Glutamatergic neuron (in vitro differentiated cells): ENCODE measurements around the gene SMG9. TPM values are rescaled to one million over a fixed set of nuclear protein-coding genes. Genes with fewer than 3 reads are reported as not detected.

Source experiments
- DNase-seq: peaks from one replicate; pipeline ENCODE4 v3.0.0; 2022
- H3K27ac Mint-ChIP-seq: one replicate; pipeline ENCODE4 v1.8.0; 2020; ENCODE audit warnings: mild to moderate bottlenecking, mixed read lengths, inconsistent platforms; ENCODE audit not compliant: unreplicated experiment
- H3K27me3 Mint-ChIP-seq: one replicate; pipeline ENCODE4 v1.8.0; 2020; ENCODE audit warnings: mild to moderate bottlenecking, moderate library complexity, mixed read lengths, inconsistent platforms; ENCODE audit not compliant: unreplicated experiment
- H3K36me3 Mint-ChIP-seq: one replicate; pipeline ENCODE4 v1.8.0; 2020; ENCODE audit warnings: mild to moderate bottlenecking, mixed read lengths, inconsistent platforms; ENCODE audit not compliant: unreplicated experiment
- H3K4me1 Mint-ChIP-seq: one replicate; pipeline ENCODE4 v1.8.0; 2020; ENCODE audit warnings: mild to moderate bottlenecking, low read depth, mixed read lengths, inconsistent platforms; ENCODE audit not compliant: unreplicated experiment
- H3K4me3 Mint-ChIP-seq: one replicate; pipeline ENCODE4 v1.8.0; 2020; ENCODE audit warnings: mild to moderate bottlenecking, mixed read lengths, inconsistent platforms; ENCODE audit not compliant: unreplicated experiment
- H3K9me3 Mint-ChIP-seq: one replicate; pipeline ENCODE4 v1.8.0; 2020; ENCODE audit warnings: mild to moderate bottlenecking, moderate library complexity, mixed read lengths, inconsistent platforms; ENCODE audit not compliant: unreplicated experiment
- total RNA-seq: library from RNA; stranded (reverse); fragmentation: NEBNext Ultra II Directional; extraction: Animal tissue kit (Norgen Biotek cat#: 25700); gene quantifications from one replicate; pipeline ENCODE4 v1.2.1, GENCODE V29; 2021; ENCODE audit not compliant: unreplicated experiment
- TF ChIP-seq, protein P1 (sequence below): fragments of 200-600 bp; sonication (generic); IDR thresholded peaks from one replicate; pipeline ENCODE4 v1.5.0; 2021; ENCODE audit not compliant: partially characterized antibody, unreplicated experiment

SMG9 gene
- total RNA-seq, 1 donor from 2014 or later, result 34.1 TPM

DNA sequence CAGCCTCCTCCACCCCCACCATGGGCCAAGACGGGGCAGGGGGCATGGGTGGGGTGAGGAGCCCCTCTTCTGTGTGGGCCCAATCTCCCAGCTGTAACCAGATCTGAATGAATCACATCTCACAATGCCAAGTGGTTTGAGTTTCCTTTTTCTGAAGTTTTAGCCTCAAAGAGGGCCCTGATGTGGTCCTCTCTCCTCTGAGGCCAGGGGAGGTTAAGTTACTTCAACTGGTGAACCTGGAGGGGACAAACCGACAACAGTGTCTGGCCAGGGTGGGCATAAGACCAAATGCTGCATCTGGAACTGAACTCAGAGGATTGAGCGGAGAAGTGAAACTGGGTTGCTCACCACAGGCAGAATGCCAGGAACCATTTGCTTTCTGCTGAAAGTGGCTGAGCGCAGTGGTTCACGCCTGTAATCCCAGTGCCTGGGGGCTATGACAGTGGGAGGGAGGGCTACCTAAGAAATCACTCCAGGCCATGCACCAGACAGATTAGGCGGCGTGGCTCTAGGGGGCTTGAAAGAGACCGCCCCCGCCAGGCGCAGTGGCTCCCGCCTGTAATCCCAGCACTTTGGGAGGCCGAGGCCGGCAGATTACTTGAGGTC, 54.3 kb downstream of the SMG9 start:
- H3K9me3 Mint-ChIP-seq, result peaks cover 5% of the 10 kb centered on the region
- TF ChIP-seq, protein P1, sequence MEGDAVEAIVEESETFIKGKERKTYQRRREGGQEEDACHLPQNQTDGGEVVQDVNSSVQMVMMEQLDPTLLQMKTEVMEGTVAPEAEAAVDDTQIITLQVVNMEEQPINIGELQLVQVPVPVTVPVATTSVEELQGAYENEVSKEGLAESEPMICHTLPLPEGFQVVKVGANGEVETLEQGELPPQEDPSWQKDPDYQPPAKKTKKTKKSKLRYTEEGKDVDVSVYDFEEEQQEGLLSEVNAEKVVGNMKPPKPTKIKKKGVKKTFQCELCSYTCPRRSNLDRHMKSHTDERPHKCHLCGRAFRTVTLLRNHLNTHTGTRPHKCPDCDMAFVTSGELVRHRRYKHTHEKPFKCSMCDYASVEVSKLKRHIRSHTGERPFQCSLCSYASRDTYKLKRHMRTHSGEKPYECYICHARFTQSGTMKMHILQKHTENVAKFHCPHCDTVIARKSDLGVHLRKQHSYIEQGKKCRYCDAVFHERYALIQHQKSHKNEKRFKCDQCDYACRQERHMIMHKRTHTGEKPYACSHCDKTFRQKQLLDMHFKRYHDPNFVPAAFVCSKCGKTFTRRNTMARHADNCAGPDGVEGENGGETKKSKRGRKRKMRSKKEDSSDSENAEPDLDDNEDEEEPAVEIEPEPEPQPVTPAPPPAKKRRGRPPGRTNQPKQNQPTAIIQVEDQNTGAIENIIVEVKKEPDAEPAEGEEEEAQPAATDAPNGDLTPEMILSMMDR, result no peak
- no peak for DNase-seq
- no peak overlapping the region for H3K27ac Mint-ChIP-seq
- H3K27me3 Mint-ChIP-seq, result peaks cover 11% of the 10 kb centered on the region
- H3K4me3 Mint-ChIP-seq, result no peak overlapping the region
- H3K4me1 Mint-ChIP-seq, result no peaks in the 10 kb centered on the region
- H3K36me3 Mint-ChIP-seq, result no peaks in the 10 kb centered on the region

DNA sequence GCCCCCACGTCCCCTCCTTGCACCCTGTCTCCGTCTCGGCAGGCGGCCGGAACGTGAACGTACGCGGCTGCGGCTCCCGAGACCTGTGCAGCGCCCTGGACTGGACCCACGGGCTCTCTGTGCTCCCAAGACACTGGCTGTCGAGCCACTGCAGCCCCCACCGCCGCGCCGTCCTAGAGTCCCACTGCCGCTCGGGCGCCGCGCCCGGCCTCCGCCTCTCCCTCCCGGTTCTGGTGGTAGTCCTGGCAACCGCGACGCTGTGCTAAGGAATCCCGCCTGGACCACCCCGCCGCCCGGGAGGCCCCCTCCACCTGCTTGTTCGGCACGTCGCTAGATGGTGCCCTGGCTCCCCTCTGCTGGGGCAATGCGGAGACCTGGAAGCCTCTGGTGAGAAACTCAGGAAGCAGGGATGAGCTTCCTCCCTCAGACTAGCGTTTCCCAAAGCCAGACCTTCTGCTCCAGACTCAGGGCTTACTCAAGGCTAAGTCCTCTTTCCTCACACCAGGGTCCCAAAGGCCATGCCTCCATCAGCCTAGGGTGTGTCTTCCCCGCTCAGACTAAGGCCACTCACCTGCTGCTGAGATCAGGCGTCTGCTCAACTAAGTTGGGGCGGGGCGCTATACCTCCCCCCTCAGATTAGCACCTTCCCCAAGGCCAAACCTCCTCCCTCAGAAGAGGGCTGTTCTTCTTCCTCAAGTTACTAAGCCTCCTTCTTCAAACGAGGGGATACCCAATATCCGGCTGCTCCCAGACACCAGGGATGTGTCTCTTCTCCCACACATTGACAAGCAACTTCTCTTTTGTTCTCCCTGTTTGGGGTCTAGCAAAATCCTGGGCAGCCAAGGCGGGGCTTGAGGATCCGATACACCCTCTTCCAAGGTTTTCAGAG, 55.0 kb downstream of the SMG9 start:
- TF ChIP-seq, protein P1, result no peak
- Mint-ChIP-seq H3K27ac (no peak overlapping the region), H3K4me1 (no peaks in the 10 kb centered on the region), H3K36me3 (no peaks in the 10 kb centered on the region), H3K27me3 (peaks cover 9% of the 10 kb centered on the region), H3K9me3 (peaks cover 5% of the 10 kb centered on the region), H3K4me3 (peak overlapping the region; percentile 34)
- DNase-seq, result peak; percentile 47

DNA sequence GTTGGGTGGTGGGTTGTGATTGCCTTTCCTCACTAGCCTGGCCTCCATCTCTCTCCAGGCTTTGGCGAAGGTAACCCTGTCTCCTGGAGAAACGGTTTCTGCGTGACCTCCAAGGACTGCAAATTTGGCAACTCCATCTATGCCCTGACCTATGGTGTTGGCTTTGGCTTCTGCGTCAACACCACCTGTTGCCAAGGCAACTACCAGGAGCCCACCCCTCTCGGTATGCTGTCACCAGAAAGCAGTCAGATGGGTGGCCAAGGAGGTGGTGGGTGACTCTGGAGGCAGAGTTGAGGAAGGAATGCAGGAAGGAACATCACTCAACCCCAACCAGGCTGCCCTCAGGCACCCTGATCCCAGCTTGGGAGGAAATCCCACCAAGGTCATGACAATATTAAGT, 57.5 kb downstream of the SMG9 start:
- Mint-ChIP-seq H3K36me3 (no peaks in the 10 kb centered on the region), H3K4me1 (no peaks in the 10 kb centered on the region), H3K4me3 (no peak overlapping the region), H3K9me3 (peaks cover 5% of the 10 kb centered on the region), H3K27me3 (peaks cover 9% of the 10 kb centered on the region), H3K27ac (no peak overlapping the region)
- TF ChIP-seq, protein P1, result no peak
- no peak for DNase-seq

DNA sequence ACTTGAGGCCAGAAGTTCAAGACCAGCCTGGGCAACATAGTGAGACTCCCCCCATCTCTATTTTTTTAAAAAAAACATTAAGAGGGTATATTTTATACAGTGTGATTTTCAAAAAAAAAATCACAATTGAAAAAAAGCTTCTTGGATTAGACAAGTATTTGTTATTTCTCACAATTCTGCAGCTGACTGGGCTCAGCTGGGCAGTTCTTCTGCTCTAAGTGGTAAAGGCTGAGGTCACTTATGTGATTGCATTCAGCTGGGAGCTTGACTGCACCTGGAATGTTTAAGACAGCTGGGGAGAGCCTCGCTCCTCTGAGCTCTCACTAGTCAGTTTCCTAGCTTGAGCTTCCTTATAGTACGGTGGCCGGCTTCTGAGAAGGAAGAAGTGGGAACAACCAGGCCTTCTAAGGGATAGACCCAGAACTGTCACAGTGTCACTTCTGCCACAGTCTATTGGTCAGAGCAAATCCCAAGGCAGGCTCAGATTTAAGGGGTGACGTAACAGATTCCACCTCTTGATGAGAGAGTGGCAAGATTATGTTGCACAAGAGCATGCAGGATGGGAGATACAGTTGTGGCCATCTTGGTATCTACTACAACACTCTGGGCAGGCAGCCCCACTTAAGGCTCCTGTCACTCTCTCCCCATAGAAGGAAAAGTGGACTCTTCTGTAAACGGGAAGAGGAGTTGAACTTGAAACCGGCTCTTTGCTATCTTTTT, 58.6 kb downstream of the SMG9 start:
- peaks cover 7% of the 10 kb centered on the region for H3K9me3 Mint-ChIP-seq
- H3K4me3 Mint-ChIP-seq, result no peak overlapping the region
- no peak for DNase-seq
- TF ChIP-seq, protein P1, result no peak
- no peaks in the 10 kb centered on the region for H3K36me3 Mint-ChIP-seq
- H3K4me1 Mint-ChIP-seq, result no peaks in the 10 kb centered on the region
- H3K27me3 Mint-ChIP-seq, result peaks cover 6% of the 10 kb centered on the region
- H3K27ac Mint-ChIP-seq, result no peak overlapping the region
